HL-60 (cell line): Measurements from ENCODE around the gene OXCT1.

Experiments
- DNase-seq, 2 experiments: peaks; one replicate each; pipeline ENCODE4 v3.0.0-alpha.2; 2010 to 2020; ENCODE audit warnings: low read depth in 1 of 2, low spot score in 1 of 2
- H3K27ac ChIP-seq: fragments of 250-450 bp; sonication (Bioruptor Pico); replicated peaks from 2 replicates; pipeline ENCODE4 v1.5.1; 2020; ENCODE audit warnings: mild to moderate bottlenecking, moderate library complexity
- H3K27me3 ChIP-seq: fragments of 250-450 bp; sonication (Bioruptor Pico); 2 replicates; pipeline ENCODE4 v1.5.1; 2021; ENCODE audit warnings: mild to moderate bottlenecking, moderate library complexity; ENCODE audit not compliant: insufficient read depth, poor library complexity, severe bottlenecking
- H3K4me3 ChIP-seq: replicated peaks from 2 replicates; pipeline ENCODE4 v1.5.1; 2011; ENCODE audit warnings: mild to moderate bottlenecking, control low read depth, low read length; ENCODE audit not compliant: insufficient read depth
- CTCF ChIP-seq: IDR thresholded peaks from one replicate; pipeline ENCODE4 v1.5.1; 2011; ENCODE audit warnings: low read length, control low read depth, inconsistent platforms; ENCODE audit not compliant: insufficient read depth
- GABPA ChIP-seq: IDR thresholded peaks from 2 replicates; pipeline ENCODE4 v1.6.1; 2012; ENCODE audit warnings: low read depth
- POLR2AphosphoS5 ChIP-seq: IDR thresholded peaks from 2 replicates; pipeline ENCODE4 v1.6.1; 2012; ENCODE audit warnings: low read depth
- REST ChIP-seq: IDR thresholded peaks from 2 replicates; pipeline ENCODE4 v1.6.1; 2012; ENCODE audit warnings: low read depth; ENCODE audit not compliant: insufficient replicate concordance
- SPI1 ChIP-seq: IDR thresholded peaks from 2 replicates; pipeline ENCODE4 v1.6.1; 2012; ENCODE audit warnings: low read depth, mild to moderate bottlenecking, borderline replicate concordance

Gene OXCT1

DNA sequence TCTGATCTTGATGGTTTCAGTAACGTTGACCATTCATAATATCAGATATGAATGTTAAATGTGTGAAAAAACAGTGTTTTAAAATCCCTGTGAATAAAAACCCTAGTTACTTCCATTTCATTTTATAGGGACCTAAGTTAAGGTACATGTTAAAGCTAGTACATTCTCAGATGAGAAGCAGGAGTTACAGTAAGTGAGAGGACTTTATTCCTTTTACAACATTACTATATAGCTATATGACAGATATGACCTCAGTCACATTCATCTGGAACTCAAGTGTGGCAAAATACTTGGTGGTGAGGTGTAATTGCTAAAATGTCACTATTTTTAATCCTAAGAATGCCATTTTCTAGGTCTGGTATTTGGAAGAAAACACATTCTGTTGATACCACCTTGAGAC lies 96.4 kb downstream of the OXCT1 start:
- H3K27ac ChIP-seq, result no peak overlapping the region
- TF ChIP-seq REST (no peak), SPI1 (no peak), CTCF (no peak), POLR2AphosphoS5 (no peak), GABPA (no peak)
- no peaks in the 10 kb centered on the region for H3K27me3 ChIP-seq
- DNase-seq, result no peak
- H3K4me3 ChIP-seq, result no peak overlapping the region

GRCh38 chr5:41772785-41773442 lies 97.3 kb downstream of the OXCT1 start:
- no peak overlapping the region for H3K4me3 ChIP-seq
- no peak for DNase-seq
- no peak for TF ChIP-seq SPI1
- no peak for TF ChIP-seq CTCF
- TF ChIP-seq GABPA, result no peak
- no peak for TF ChIP-seq POLR2AphosphoS5
- no peak for TF ChIP-seq REST
- no peak overlapping the region for H3K27ac ChIP-seq
- no peaks in the 10 kb centered on the region for H3K27me3 ChIP-seq

GRCh38 chr5:41772056-41772455 lies 98.2 kb downstream of the OXCT1 start:
- H3K27me3 ChIP-seq, result no peaks in the 10 kb centered on the region
- TF ChIP-seq GABPA (no peak), POLR2AphosphoS5 (no peak), SPI1 (no peak), CTCF (no peak), REST (no peak)
- DNase-seq, result no peak
- no peak overlapping the region for H3K27ac ChIP-seq
- no peak overlapping the region for H3K4me3 ChIP-seq
